Measurements from ENCODE around the gene TNNC2.
"Not testable (repeated sequence)": the region's sequence is repeated elsewhere in the genome, so short reads cannot be mapped to it uniquely, and the experiment has no call there.

The TNNC2 gene

DNA sequence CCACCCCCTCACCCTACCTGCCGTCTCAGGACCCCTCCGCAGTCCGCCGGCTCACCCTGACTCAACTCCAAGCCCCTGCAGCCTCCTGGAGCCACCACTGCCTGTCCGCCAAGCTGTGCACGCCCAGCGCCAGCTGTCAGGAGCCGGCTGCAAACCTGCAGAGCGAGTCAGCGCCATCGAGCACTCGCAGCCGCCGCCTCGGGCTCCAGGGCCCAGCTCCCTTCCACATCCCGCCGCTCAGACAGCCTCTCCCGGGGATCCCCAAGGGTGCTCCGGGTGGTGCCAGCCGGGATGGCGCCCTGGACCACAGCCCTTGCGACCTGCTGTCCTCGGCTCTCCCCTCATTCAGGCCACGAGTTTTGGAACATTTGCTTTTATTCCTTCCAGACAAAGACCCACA, 4.3 kb downstream of the TNNC2 start:
- peak in 7 of 58 donors; percentile 12 to 41 (median 22) for DNase-seq

DNA sequence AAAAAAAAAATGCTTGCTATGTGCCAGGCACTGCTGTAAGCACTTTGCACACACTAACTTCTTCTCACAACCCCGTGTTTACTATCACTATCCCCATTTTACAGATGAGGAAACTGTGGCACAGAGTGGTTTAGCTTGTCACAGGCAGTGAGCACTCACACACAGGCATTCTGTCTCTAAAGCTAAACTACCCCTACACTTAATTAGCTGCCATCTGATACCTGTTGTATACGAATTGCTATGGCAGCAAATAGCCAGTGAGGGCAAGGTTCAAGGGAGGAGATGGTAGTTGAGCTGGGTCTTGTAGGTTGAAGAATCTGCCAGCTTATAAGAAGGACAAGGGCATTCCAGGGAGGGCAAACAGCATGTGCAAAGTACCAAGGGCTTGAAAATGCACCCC, 5.2 kb downstream of the TNNC2 start:
- no peak for DNase-seq

DNA sequence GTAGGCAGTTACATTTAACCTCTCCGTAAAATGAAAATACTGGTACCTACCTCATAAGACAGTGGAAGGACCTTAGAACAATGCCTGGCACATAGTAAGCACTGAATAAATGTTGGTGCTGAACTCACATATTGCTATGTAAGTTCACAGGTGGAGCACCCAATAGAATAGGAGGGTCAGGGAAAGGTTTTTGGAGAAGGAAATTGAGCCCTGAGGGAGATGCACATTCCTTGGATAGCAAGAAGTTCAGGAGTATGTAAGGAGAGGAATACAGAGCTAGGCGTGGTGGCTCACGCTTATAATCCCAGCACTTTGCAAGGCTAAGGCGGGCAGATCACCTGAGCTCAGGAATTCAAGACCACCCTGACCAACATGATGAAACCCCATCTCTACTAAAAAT, 7.6 kb downstream of the TNNC2 start:
- no peak for DNase-seq

DNA sequence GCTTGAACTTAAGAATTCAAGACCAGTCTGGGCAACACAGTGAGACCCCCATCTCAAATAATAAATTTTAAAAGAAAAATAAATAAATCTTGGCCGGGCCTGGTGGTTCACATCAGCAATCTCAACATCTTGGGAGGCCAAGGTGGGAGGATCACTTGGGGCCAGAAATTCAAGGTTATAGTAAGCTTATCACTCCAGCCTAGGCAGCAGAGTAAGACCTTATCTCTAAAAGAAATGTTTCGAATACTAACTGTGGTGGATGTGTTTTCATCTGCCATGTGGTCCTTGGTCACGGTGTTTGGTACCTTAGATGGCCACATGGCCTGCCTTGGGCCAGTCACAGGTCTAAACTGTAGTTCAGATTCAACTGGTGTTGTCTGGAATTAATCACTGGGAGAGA, 8.9 kb downstream of the TNNC2 start:
- no peak for DNase-seq

- no peak for DNase-seq
These were observed 9.5 kb downstream of the TNNC2 start for GRCh38 chr20:45817376-45818194.

GRCh38 chr20:45816951-45817350, 10.2 kb downstream of the TNNC2 start:
- no peak for DNase-seq

- DNase-seq, result no peak
These were observed 12.8 kb downstream of the TNNC2 start for GRCh38 chr20:45814314-45814713.

- DNase-seq, result no peak
These were observed 13.6 kb downstream of the TNNC2 start for GRCh38 chr20:45813489-45813888.

GRCh38 chr20:45813006-45813340, 14.1 kb downstream of the TNNC2 start:
- no peak for DNase-seq

- DNase-seq, result peak; percentile 69 to 99 (median 97)
These were observed 14.7 kb downstream of the TNNC2 start, which contains the start of gene UBE2C for GRCh38 chr20:45812157-45813005. Gene UBE2C, plus strand, starts transcription at chr20:45812644. Its CDS starts 52 bp downstream, at chr20:45812696.

DNA sequence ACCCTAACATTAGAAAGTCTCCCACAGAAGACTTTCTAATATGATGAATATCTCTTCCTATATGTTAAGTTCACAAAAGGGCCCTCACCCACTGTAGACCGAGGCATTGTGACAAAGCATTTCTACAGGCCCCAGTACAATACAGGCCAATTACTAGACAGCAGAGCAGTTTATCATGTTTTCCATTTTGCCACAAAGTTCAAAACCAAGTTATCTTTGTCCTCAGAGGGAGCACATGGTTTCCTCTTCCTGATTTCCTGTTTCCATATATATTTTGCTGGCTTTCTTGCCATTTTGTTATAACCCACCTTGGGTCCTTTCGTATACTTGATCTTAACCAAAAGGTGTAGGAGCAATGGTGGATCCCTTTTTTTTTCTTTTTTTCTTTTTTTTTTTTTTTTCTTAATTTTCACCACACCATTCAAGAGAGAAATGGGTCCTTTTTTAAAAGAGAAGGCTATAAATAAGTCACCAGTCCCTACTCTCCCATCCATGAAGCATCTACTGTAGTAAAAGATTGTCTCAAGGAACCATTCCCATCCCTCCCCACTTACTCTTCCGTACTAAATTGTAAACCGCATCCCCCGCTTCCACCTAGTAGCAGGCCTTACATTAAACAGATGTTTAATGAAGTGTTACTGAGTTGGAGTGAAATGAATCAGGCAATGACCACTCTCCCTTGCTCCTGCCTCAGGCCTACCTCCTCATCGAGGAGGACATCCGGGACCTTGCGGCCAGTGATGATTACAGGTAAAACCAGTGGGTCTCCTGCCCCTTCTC, 16.7 kb downstream of the TNNC2 start:
- DNase-seq, result no peak

- no peak for DNase-seq
These were observed 25.3 kb downstream of the TNNC2 start for GRCh38 chr20:45801851-45802250.

DNA sequence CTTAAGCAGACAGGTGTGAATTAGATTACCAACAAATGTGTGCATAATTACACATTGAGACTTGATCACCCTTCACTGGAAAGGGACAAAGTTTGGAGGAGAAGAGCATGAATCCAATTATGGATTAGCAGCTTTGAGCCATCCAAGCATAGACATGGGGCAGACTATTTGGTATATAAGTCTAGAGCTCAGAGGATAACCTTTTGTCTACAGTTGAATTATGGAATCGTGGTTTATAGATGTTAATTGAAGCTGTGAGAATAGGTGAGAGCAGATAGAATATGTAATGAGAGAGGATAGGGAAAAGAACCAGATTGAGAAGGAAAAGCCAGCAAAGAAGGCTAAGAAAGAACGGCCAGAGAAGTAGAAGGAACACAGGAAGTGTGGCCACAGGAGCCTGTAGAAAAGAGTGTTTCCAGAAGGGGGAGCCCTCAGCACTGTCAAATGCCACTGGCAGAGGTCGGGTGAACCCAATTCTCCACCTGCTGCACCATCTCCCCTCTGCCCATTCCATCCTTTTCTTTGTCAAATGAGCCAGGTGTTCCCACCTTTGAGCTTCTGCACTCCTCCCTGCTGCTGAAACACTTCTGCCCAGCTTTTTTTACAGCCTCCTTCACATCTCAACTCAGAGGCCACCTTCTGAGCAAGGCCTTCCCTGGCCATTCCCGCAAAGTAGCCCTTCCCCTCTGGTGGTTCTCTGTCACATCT, 28.0 kb downstream of the TNNC2 start:
- peak in 22 of 58 donors; percentile 1 to 49 (median 9) for DNase-seq

DNA sequence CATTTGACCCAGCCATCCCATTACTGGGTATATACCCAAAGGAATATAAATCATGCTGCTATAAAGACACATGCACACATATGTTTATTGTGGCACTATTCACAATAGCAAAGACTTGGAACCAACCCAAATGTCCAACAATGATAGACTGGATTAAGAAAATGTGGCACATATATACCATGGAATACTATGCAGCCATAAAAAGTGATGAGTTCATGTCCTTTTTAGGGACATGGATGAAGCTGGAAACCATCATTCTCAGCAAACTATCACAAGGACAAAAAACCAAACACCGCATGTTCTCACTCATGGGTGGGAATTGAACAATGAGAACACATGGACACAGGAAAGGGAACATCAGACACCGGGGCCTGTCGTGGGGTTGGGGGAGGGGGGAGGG, 29.2 kb downstream of the TNNC2 start:
- not testable (repeated sequence) for DNase-seq

DNA sequence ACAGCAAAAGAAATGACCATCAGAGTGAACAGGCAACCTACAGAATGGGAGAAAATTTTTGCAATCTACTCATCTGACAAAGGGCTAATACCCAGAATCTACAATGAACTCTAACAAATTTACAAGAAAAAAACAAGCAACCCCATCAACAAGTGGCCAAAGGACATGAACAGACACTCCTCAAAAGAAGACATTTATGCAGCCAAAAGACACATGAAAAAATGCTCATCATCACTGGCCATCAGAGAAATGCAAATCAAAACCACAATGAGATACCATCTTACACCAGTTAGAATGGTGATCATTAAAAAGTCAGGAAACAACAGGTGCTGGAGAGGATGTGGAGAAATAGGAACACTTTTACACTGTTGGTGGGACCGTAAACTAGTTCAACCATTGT, 29.6 kb downstream of the TNNC2 start:
- DNase-seq, result not testable (repeated sequence)

DNA sequence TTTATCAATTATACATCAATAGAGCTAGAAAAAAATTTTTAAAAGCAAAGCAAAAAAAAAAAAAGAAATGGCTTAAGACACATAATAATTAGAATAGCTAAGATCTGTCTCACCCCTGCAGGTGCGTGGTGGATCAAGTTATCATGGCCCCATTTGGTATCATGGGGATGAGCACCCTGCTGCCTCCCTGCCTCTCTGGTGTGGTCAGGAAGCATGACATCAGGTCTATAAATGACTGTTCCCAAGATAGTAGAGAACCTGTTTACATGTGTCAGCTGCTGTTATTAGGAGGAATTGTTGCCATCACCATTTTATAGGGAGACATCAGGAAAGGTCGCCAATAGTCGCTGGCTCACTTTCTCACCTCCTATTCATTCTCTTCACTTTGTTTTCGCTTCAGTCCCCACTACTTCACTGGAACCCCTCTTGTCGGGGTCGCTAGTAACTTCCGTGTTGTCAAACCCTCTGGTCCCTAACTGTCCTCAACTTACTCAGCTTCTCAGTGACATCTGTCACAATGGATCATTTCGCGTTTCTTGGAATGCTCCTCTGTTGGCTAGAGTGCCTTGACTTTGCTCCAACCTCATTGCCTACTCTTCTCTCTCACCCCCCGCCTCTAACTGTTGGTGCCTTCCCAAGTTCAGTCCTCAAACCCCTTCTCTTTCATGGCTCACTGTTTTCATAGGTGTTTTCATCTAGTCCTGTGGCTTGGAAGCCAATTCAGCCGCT, 30.6 kb downstream of the TNNC2 start:
- no peak for DNase-seq

DNA sequence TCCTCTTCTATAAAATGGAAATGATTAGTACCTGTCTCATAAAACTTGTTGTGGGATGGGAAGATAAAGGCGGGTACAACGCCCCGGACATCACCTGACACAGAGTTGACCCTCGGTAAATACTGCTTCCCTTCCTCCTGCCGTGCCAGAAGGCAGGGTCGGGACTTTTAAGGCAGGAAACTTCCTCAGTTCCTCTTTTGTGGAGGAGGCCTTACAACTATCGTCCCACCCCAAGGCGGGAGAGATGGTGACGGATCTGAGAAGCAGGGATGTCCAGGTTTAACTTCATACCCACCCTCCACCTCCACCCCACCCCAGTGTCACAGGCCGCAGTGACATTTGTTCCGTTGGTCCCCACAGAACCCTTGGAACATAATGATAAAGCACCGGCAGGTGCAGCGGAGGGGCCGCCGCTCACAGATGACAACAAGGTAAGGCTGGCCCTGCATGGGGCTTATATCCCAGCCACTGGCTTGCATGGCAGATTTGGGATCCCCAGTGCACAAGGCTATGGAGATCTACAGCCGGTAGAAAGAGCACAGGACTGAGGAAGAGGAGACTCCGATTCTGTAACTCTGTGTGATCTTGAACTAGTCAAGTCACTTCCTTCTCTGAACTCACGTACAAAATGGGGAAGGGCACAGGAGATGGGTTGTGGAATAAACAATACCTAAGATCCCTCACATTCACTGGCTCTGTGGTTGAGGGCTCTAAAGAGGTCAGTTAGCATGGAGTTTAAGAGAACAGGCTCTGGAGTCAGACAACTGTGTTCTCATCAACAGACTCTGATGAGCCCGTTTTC, 34.6 kb downstream of the TNNC2 start:
- peak in 4 of 58 donors; percentile 4 to 27 (median 8) for DNase-seq

DNA sequence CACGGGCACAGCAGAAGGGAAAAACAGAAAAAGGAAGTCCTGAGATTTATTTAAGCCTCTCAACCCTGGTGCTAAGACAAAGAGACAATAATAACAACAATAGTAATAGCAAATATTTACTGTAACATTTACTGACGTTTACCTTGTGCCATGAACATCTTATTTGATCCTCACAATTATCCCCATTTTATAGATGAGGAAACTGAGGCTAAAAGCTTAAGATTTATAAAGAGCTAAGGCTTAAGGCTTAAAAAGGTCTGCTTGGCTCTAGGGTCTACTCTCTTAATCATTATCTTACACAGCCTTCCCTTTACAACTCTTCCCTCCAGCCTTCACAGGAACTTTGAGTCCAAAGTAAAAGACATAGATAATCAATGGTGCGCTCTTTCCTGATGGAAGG, 38.8 kb downstream of the TNNC2 start:
- DNase-seq, result no peak

- peak in 45 of 58 donors; percentile 1 to 75 (median 27) for DNase-seq
These were observed 43.3 kb downstream of the TNNC2 start for GRCh38 chr20:45783656-45784294.
